Stimulated activated CD4-positive, alpha-beta T cell treated with anti-CD3 and anti-CD28 coated beads, Interleukin-2, amount 100 ng/mL, for 4 hours (primary cell): ENCODE data around the gene THRB.

Source experiments
- DNase-seq: peaks from one replicate; pipeline ENCODE4 v3.0.0-alpha.2; 2020; ENCODE audit warnings: low read depth

Gene THRB

GRCh38 chr3:24181256-24181655 lies 313.4 kb downstream of the THRB start:
- DNase-seq: no peak

- no peak for DNase-seq
These were observed 314.0 kb downstream of the THRB start for GRCh38 chr3:24180616-24181015.

- no peak for DNase-seq
These were observed 317.4 kb downstream of the THRB start for GRCh38 chr3:24177201-24177600.

- DNase-seq: no peak
These were observed 320.0 kb downstream of the THRB start for GRCh38 chr3:24174614-24175013.

GRCh38 chr3:24168977-24169376 lies 325.7 kb downstream of the THRB start:
- no peak for DNase-seq

GRCh38 chr3:24167429-24167828 lies 327.2 kb downstream of the THRB start:
- no peak for DNase-seq

GRCh38 chr3:24166515-24166914 lies 328.1 kb downstream of the THRB start:
- no peak for DNase-seq

GRCh38 chr3:24165603-24165982 lies 329.1 kb downstream of the THRB start:
- DNase-seq: no peak

- DNase-seq: no peak
These were observed 329.6 kb downstream of the THRB start for GRCh38 chr3:24164967-24165602.

- DNase-seq: no peak
These were observed 331.7 kb downstream of the THRB start for GRCh38 chr3:24162929-24163328.

GRCh38 chr3:24161841-24162240 lies 332.8 kb downstream of the THRB start:
- DNase-seq: no peak

GRCh38 chr3:24160424-24161095 lies 334.1 kb downstream of the THRB start:
- no peak for DNase-seq

- DNase-seq: no peak
These were observed 335.7 kb downstream of the THRB start for GRCh38 chr3:24158761-24159454.

GRCh38 chr3:24157106-24157505 lies 337.5 kb downstream of the THRB start:
- DNase-seq: no peak

- no peak for DNase-seq
These were observed 338.2 kb downstream of the THRB start for GRCh38 chr3:24156466-24156865.

GRCh38 chr3:24155276-24155675 lies 339.4 kb downstream of the THRB start:
- DNase-seq: no peak

GRCh38 chr3:24154781-24155180 lies 339.9 kb downstream of the THRB start:
- DNase-seq: no peak

GRCh38 chr3:24154013-24154695 lies 340.5 kb downstream of the THRB start:
- DNase-seq: no peak

GRCh38 chr3:24151594-24151993 lies 343.1 kb downstream of the THRB start:
- DNase-seq: no peak

GRCh38 chr3:24149032-24149431 lies 345.6 kb downstream of the THRB start:
- no peak for DNase-seq

GRCh38 chr3:24145981-24146822 lies 348.4 kb downstream of the THRB start:
- DNase-seq: no peak

- DNase-seq: no peak
These were observed 349.2 kb downstream of the THRB start for GRCh38 chr3:24145481-24145880.
